Body of pancreas (tissue), 4 donors: ENCODE data around the gene GOLM1. TPM values are rescaled to one million over a fixed set of nuclear protein-coding genes. Genes with fewer than 3 reads are reported as not detected.

Experiments used
- ATAC-seq: fragments of 150-250 bp; one replicate; pipeline ENCODE4 v1.9.1; 2016
- DNase-seq, 4 donors: peaks; one replicate each; pipeline ENCODE4 v3.0.0-alpha.2; 2019
- H3K27ac ChIP-seq, 4 donors: fragments of 200-600 bp; sonication (generic); 1 replicate in 3 of 4; 2 replicates in 1 of 4; pipeline versions ENCODE4 v1.5.1 to v1.6.1; 2016 to 2019; ENCODE audit warnings: mild to moderate bottlenecking in 1 of 4, mixed read lengths in 1 of 4, moderate library complexity in 1 of 4
- H3K27me3 ChIP-seq, 2 donors: fragments of 200-600 bp; sonication (generic); one replicate each; pipeline ENCODE4 v1.6.0; 2016; ENCODE audit warnings: mild to moderate bottlenecking in 1 of 2
- H3K36me3 ChIP-seq, 2 donors: fragments of 200-600 bp; sonication (generic); replicated peaks in 1 of 2; 2 replicates each; pipeline ENCODE4 v1.5.1; 2016; ENCODE audit warnings: low read depth in 2 of 2; ENCODE audit not compliant: insufficient read depth in 1 of 2
- H3K4me1 ChIP-seq: fragments of 200-600 bp; sonication (generic); one replicate; pipeline ENCODE4 v1.6.0; 2016
- H3K4me3 ChIP-seq, 2 donors: fragments of 200-600 bp; sonication (generic); 1 replicate in 1 of 2; 2 replicates in 1 of 2; pipeline ENCODE4 v1.5.1; 2016 to 2019
- H3K9me3 ChIP-seq, 3 donors: fragments of 200-600 bp; sonication (generic); 1 replicate in 2 of 3; 2 replicates in 1 of 3; pipeline ENCODE4 v1.5.1; 2016
- CTCF ChIP-seq, 7 experiments: fragments of 450-650 bp in 4 of 7; fragments of 200-600 bp in 3 of 7; sonication (generic) in 3 of 7; IDR thresholded peaks; one replicate each; pipeline ENCODE4 v1.5.1; 2016 to 2019; ENCODE audit warnings: antibody characterized with exemption in 7 of 7
- POLR2A ChIP-seq, 3 donors: fragments of 450-650 bp; IDR thresholded peaks; one replicate each; pipeline ENCODE4 v1.6.1; 2016; ENCODE audit warnings: antibody characterized with exemption in 3 of 3, mild to moderate bottlenecking in 2 of 3
- WGBS, 2 donors: methylation state at CpG; one replicate each; pipeline ENCODE4 v1.1.5; 2017; 5-methylcytosine and 5-hydroxymethylcytosine counted together
- intact Hi-C: fragments of 100-400 bp; cut with DNase I; formaldehyde crosslinking; loops from one replicate; pipeline ENCODE4 v1.15.1; 2023
- total RNA-seq, 2 donors: library from RNA; depleted of rRNA; stranded (reverse); fragments of >200 nt; gene quantifications; one replicate each; pipeline ENCODE4 v1.1.0, GENCODE V29; 2016

Gene GOLM1
- total RNA-seq, 2 donors from 2014 or later: 29.0 to 36.6 TPM

- Histone ChIP-seq H3K27me3 (no peaks in the 10 kb centered on the region), H3K4me1 (peaks cover 22% of the 10 kb centered on the region), H3K9me3 (no peaks in the 10 kb centered on the region), H3K36me3 (no peaks in the 10 kb centered on the region), H3K27ac (no peak overlapping the region), H3K4me3 (no peak overlapping the region)
- intact Hi-C loops: no loop called here
- ATAC-seq: no peak
- DNase-seq: no peak
- no peak for TF ChIP-seq POLR2A (IDR thresholded peaks at IDR 0.05)
- no peak for TF ChIP-seq CTCF (IDR thresholded peaks at IDR 0.05)
- WGBS, 2 donors: 93 to 100% methylated on average over 3 of the region's 3 CpGs
These were observed 3.3 kb upstream of the GOLM1 start for GRCh38 chr9:86102626-86103025.

GRCh38 chr9:86099701-86100364 is 475 bp upstream of the GOLM1 start:
- DNase-seq: peak; percentile 39 to 70 (median 59)
- intact Hi-C loops: no loop called here
- peak; percentile 54 for ATAC-seq

GRCh38 chr9:86097510-86098224 is 1.7 kb downstream of the GOLM1 start:
- WGBS, 2 donors: 92% methylated on average over 10 of the region's 10 CpGs
- H3K27me3 ChIP-seq: no peaks in the 10 kb centered on the region
- H3K27ac ChIP-seq: no peak overlapping the region
- H3K9me3 ChIP-seq: no peaks in the 10 kb centered on the region
- TF ChIP-seq CTCF (IDR thresholded peaks at IDR 0.05) (no peak), POLR2A (IDR thresholded peaks at IDR 0.05) (no peak)
- no peaks in the 10 kb centered on the region for H3K36me3 ChIP-seq
- ATAC-seq (no peak), DNase-seq (no peak)
- peaks cover 45% of the 10 kb centered on the region for H3K4me1 ChIP-seq
- H3K4me3 ChIP-seq: no peak overlapping the region
- intact Hi-C loops: no loop called here

More at GRCh38 chr9:86099701-86100364, 475 bp upstream of the GOLM1 start:
- Histone ChIP-seq H3K4me3 (peak overlapping the region in 1 of 2 donors; percentile 24), H3K36me3 (no peaks in the 10 kb centered on the region), H3K4me1 (peaks cover 26% of the 10 kb centered on the region), H3K27ac (peak overlapping the region; percentile 12 to 86 (median 77)), H3K9me3 (no peaks in the 10 kb centered on the region), H3K27me3 (no peaks in the 10 kb centered on the region)
- TF ChIP-seq CTCF (IDR thresholded peaks at IDR 0.05) (peak in 1 of 7 experiments; percentile 7), POLR2A (IDR thresholded peaks at IDR 0.05) (peak in 2 of 3 donors; percentile 30 to 47)
- WGBS, 2 donors: 5 to 7% methylated on average over 22 to 39 of the region's 45 CpGs

- H3K27ac ChIP-seq: no peak overlapping the region
- H3K4me3 ChIP-seq: no peak overlapping the region
- intact Hi-C loops: no loop called here
- H3K9me3 ChIP-seq: no peaks in the 10 kb centered on the region
- WGBS, 2 donors: 63 to 69% methylated on average over 2 of the region's 2 CpGs
- ATAC-seq (no peak), DNase-seq (no peak)
- no peaks in the 10 kb centered on the region for H3K27me3 ChIP-seq
- TF ChIP-seq CTCF (IDR thresholded peaks at IDR 0.05) (no peak), POLR2A (IDR thresholded peaks at IDR 0.05) (no peak)
- H3K4me1 ChIP-seq: peaks cover 48% of the 10 kb centered on the region
- H3K36me3 ChIP-seq: no peaks in the 10 kb centered on the region
These were observed 3.0 kb downstream of the GOLM1 start for GRCh38 chr9:86096386-86096785.
